AG04450 (cell line): ENCODE results near the gene ABHD13. TPM values are rescaled to one million over a fixed set of nuclear protein-coding genes. Genes with fewer than 3 reads are reported as not detected.
"Not testable (repeated sequence)": the region's sequence is repeated elsewhere in the genome, so short reads cannot be mapped to it uniquely, and the experiment has no call there.

Experiments
- CTCF ChIA-PET: fragments of 300-600, 350-600 bp; formaldehyde crosslinking; extraction: SDS; loops from one replicate; lab custom pipeline; 2022; ENCODE audit warnings: antibody characterized with exemption, inconsistent platforms; lab: Charles Lee
- POLR2A ChIA-PET: fragments of 350-600 bp; formaldehyde crosslinking; extraction: SDS; loops from one replicate; lab custom pipeline; 2021; ENCODE audit warnings: antibody characterized with exemption, inconsistent platforms; lab: Yijun Ruan, JAX
- DNase-seq: peaks from one replicate; pipeline ENCODE4 v3.0.0-alpha.2; 2011; ENCODE audit warnings: low read depth, low spot score
- H3K27ac ChIP-seq: one replicate; pipeline ENCODE4 v1.5.1; 2012; ENCODE audit warnings: low read depth, low read length, control low read depth
- H3K27me3 ChIP-seq: one replicate; pipeline ENCODE4 v1.6.0; 2012; ENCODE audit warnings: low read length; ENCODE audit not compliant: control insufficient read depth, insufficient read depth
- H3K4me3 ChIP-seq: 2 replicates; pipeline ENCODE4 v1.5.1; 2011; ENCODE audit warnings: mild to moderate bottlenecking, low read depth, low read length, control low read depth
- H3K9me3 ChIP-seq: 2 replicates; pipeline ENCODE4 v1.5.1; 2012; ENCODE audit warnings: low read length; ENCODE audit not compliant: control insufficient read depth, insufficient read depth
- polyA plus RNA-seq: library from polyadenylated mRNA; depleted of rRNA; stranded (reverse); fragments of >200 nt; gene quantifications from 2 replicates; pipeline ENCODE4 v1.2.3, GENCODE V29; 2011
- TF ChIP-seq, protein P1 (sequence below): IDR thresholded peaks from 2 replicates; pipeline ENCODE4 v1.5.1; 2011; ENCODE audit warnings: low read depth, low read length, control low read depth, inconsistent platforms

Gene ABHD13
- polyA plus RNA-seq, 1 experiment: 8.9 TPM

DNA sequence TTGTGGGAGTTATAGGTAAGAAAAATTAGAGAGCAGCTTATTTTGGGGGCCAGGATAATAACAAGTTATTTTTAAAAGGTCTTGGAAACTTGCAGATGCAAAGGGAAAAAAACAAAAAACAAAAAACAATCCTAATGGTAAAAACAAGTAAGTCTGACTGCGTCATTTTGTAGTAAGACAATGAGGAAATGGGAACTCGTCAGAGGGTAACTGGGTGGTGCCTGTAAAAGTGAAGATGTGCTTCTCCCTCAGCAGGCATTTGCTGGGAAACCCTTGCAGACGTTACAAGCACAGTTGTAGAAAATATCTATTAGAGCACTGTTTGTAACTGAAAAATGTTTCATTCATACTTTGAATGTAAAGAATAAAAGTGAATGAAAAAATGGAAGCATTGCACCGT, 49.2 kb downstream of the ABHD13 start:
- Histone ChIP-seq H3K27me3 (no peaks in the 10 kb centered on the region), H3K9me3 (no peaks in the 10 kb centered on the region), H3K27ac (no peak overlapping the region), H3K4me3 (no peak overlapping the region)
- ChIA-PET CTCF (no interaction called here), POLR2A (no interaction called here)
- TF ChIP-seq, protein P1, sequence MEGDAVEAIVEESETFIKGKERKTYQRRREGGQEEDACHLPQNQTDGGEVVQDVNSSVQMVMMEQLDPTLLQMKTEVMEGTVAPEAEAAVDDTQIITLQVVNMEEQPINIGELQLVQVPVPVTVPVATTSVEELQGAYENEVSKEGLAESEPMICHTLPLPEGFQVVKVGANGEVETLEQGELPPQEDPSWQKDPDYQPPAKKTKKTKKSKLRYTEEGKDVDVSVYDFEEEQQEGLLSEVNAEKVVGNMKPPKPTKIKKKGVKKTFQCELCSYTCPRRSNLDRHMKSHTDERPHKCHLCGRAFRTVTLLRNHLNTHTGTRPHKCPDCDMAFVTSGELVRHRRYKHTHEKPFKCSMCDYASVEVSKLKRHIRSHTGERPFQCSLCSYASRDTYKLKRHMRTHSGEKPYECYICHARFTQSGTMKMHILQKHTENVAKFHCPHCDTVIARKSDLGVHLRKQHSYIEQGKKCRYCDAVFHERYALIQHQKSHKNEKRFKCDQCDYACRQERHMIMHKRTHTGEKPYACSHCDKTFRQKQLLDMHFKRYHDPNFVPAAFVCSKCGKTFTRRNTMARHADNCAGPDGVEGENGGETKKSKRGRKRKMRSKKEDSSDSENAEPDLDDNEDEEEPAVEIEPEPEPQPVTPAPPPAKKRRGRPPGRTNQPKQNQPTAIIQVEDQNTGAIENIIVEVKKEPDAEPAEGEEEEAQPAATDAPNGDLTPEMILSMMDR: no peak
- DNase-seq: no peak

DNA sequence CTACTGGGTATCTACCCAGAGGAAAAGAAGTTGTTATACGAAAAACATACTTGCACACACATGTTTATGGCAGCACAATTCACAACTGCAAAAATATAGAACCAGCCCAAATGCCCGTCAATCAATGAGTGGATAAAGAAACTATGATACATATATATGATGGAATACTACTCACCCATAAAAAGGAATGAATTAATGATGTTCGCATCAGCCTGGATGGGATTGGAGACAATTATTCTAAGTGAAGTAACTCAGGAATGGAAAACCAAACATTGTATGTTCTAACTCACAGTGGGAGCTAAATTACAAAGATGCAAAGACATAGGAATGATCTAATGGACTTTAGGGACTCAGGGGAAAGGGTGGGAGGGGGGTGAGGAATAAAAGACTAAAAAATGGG, 49.7 kb downstream of the ABHD13 start:
- POLR2A ChIA-PET, DNase-seq, H3K27ac ChIP-seq, H3K27me3 ChIP-seq, H3K9me3 ChIP-seq, H3K4me3 ChIP-seq: not testable (repeated sequence)
- CTCF ChIA-PET: interaction anchor here (1.2 to 1.3 kb wide), 2 partner anchors 56 to 648 kb away, joined by 3 to 5 read pairs; no protein-coding TSS in a partner anchor

DNA sequence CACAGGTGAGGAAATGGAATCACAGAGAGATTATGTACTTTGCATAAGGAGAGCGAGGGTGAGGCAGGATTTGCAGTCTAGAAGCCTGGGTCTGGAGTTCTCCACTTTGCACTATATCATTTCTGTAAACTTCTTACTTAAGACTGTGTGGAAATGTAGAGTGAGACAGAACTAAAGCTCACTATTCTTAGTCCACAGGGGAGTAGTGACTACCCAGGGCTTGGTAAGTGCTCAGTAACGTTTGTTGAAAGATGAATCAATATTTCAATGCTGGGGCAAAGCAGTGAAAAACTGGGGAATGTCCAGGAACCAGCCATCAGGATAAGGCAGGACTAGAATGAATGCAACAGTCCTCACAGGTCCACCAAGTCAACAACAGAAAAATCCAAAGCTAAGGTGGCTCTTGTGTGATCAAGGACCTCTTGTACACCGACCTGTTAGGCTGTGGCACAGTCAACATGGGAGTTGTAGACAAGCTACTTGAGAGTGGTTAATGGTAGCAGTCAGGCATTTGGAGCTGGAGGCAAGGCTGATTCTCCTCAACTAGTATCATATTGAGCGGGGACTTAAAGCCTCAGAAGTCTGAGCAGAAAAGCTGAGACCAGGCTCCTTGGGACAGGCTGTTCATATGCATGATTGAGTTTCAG, 50.4 kb downstream of the ABHD13 start:
- TF ChIP-seq, protein P1: no peak
- CTCF ChIA-PET: interaction anchor here (1.2 to 1.8 kb wide), 3 partner anchors 55 to 647 kb away, joined by 3 to 5 read pairs (median 4); no protein-coding TSS in a partner anchor
- no peak for DNase-seq
- no peaks in the 10 kb centered on the region for H3K27me3 ChIP-seq
- H3K9me3 ChIP-seq: no peaks in the 10 kb centered on the region
- H3K27ac ChIP-seq: no peak overlapping the region
- POLR2A ChIA-PET: no interaction called here
- H3K4me3 ChIP-seq: no peak overlapping the region

DNA sequence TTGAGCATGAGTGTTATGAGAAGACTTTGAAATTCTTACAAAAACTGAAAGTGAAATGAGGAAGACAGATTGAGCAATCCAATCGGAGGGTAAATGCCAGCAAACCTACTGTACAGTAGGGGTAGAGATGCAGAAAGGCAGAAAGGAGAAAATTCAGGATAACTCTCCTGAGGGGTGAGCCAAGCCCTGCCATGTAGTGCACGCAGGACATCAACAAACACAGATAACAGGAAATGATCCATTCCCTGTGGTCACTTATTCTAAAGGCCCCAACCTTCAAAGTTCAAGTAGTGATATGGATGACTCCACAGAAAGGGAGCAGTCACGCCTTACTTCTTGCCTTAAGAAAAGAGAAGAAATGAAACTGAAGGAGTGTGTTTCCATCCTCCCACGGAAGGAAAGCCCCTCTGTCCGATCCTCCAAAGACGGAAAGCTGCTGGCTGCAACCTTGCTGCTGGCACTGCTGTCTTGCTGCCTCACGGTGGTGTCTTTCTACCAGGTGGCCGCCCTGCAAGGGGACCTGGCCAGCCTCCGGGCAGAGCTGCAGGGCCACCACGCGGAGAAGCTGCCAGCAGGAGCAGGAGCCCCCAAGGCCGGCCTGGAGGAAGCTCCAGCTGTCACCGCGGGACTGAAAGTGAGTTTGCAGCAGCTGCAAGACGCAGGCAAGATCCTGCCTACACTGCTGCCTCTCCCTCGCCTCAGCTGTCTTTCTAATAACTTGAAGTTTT, 51.6 kb downstream of the ABHD13 start, which contains the start of gene TNFSF13B:
TNFSF13B (plus strand) TSS at position 118 of the 728 bp plus-strand sequence; CDS start at position 296, 178 bp downstream.
- Histone ChIP-seq H3K27ac (no peak within 1 kb of the TSS), H3K4me3 (peak within 1 kb of the TSS; percentile 57), H3K27me3 (no peaks in the 10 kb centered on the region), H3K9me3 (no peaks in the 10 kb centered on the region)
- TF ChIP-seq, protein P1: no peak; the same call in 1 of the 2 replicates
- no peak for DNase-seq
- ChIA-PET POLR2A (no interaction called here), CTCF (interaction anchor here (0.9 to 1.8 kb wide), 2 partner anchors 38 to 73 kb away, joined by 4 read pairs; no protein-coding TSS in a partner anchor)

DNA sequence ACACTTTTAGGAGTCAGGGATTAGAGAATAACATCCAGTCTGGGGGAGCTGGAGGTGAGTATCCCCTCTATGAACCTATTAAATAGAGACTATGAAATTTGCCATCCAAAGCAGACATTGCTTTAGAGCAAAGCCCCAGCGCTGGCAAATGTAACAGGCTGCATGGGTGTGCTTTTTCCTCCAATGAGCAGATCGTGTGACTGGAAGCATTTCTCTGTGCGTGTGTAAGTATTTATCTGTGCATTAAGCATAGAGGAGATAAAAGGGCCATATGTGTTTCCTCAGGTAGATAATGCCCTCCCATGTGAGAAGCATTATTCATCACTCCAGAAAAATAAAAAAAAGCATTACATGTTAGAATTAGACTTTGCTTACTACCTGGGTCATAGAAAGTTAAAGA, 52.2 kb downstream of the ABHD13 start:
- H3K4me3 ChIP-seq: peak overlapping the region; percentile 57
- TF ChIP-seq, protein P1: no peak
- ChIA-PET CTCF (interaction anchor here (0.9 kb wide), 1 partner anchor 39 kb away, joined by 4 read pairs; no protein-coding TSS in a partner anchor), POLR2A (no interaction called here)
- no peaks in the 10 kb centered on the region for H3K27me3 ChIP-seq
- no peaks in the 10 kb centered on the region for H3K9me3 ChIP-seq
- H3K27ac ChIP-seq: no peak overlapping the region
- DNase-seq: no peak
